B cell (primary cell): ENCODE measurements around the gene HCN2. TPM values are rescaled to one million over a fixed set of nuclear protein-coding genes. Genes with fewer than 3 reads are reported as not detected.

Experiments used
- ATAC-seq: fragments of 200-7000 bp; cut with Tn5 transposase; one replicate; pipeline ENCODE4 v1.10.0; 2021; ENCODE audit warnings: low read depth, mild to moderate bottlenecking, moderate number of reproducible peaks, moderate library complexity
- CTCF ChIA-PET: fragments of 350-600 bp; sonication (Branson Sonifier 250); formaldehyde crosslinking; loops from one replicate; lab custom pipeline; 2021; ENCODE audit warnings: antibody characterized with exemption, inconsistent platforms; lab: Charles Lee
- POLR2A ChIA-PET: fragments of 350-600 bp; sonication (Branson Sonifier 250); formaldehyde crosslinking; loops from one replicate; lab custom pipeline; 2021; ENCODE audit warnings: antibody characterized with exemption; lab: Charles Lee
- DNase-seq: peaks from one replicate; pipeline ENCODE4 v3.0.0; 2013
- H2AFZ ChIP-seq: 2 replicates; pipeline ENCODE4 v1.6.1; 2012; ENCODE audit warnings: mild to moderate bottlenecking, low read depth, low read length; ENCODE audit not compliant: insufficient read depth, poor library complexity, severe bottlenecking
- H3K27ac ChIP-seq, 2 donors: 1 replicate in 1 of 2; 2 replicates in 1 of 2; pipeline ENCODE4 v1.5.1; 2012 to 2013; ENCODE audit warnings: low read length in 2 of 2, mild to moderate bottlenecking in 2 of 2, moderate library complexity in 1 of 2
- H3K27me3 ChIP-seq, 4 experiments: fragments of 200-600 bp in 1 of 4; sonication (generic) in 1 of 4; replicated peaks in 1 of 4; 1 replicate in 2 of 4; 2 replicates in 2 of 4; pipeline versions ENCODE4 v1.6.1 to v1.7.0; 2013 to 2016; ENCODE audit warnings: low read length in 3 of 4, mild to moderate bottlenecking in 2 of 4, mixed read lengths in 1 of 4, moderate library complexity in 1 of 4; ENCODE audit not compliant: insufficient read depth in 4 of 4, control insufficient read depth in 3 of 4; ENCODE audit errors: control extremely low read depth in 1 of 4
- H3K36me3 ChIP-seq, 2 experiments: replicated peaks in 1 of 2; 1 replicate in 1 of 2; 2 replicates in 1 of 2; pipeline versions ENCODE4 v1.6.1 to v1.7.1; 2013; ENCODE audit warnings: low read length in 1 of 2; ENCODE audit not compliant: insufficient read depth in 2 of 2, control insufficient read depth in 1 of 2; ENCODE audit errors: control extremely low read depth in 1 of 2, extremely low read depth in 1 of 2
- H3K4me1 ChIP-seq, 2 donors: fragments of 200-600 bp in 1 of 2; sonication (generic) in 1 of 2; 1 replicate in 1 of 2; 2 replicates in 1 of 2; pipeline versions ENCODE4 v1.5.1 to v1.6.1; 2013 to 2017; ENCODE audit warnings: low read length in 2 of 2; ENCODE audit not compliant: control insufficient read depth in 2 of 2, insufficient read depth in 2 of 2
- H3K4me2 ChIP-seq: replicated peaks from 2 replicates; pipeline ENCODE3; 2012; ENCODE audit warnings: mild to moderate bottlenecking, low read depth, low read length; ENCODE audit not compliant: poor library complexity, severe bottlenecking
- H3K4me3 ChIP-seq, 5 experiments: fragments of 200-600 bp in 1 of 5; sonication (generic) in 1 of 5; 1 replicate in 3 of 5; 2 replicates in 2 of 5; pipeline versions ENCODE4 v1.5.1 to v1.7.0; 2011 to 2016; ENCODE audit warnings: low read length in 4 of 5, mild to moderate bottlenecking in 4 of 5, low read depth in 2 of 5, control low read depth in 1 of 5, moderate library complexity in 1 of 5; ENCODE audit not compliant: insufficient read depth in 1 of 5; ENCODE audit errors: control extremely low read depth in 1 of 5, extremely low read depth in 1 of 5
- H3K79me2 ChIP-seq: fragments of 200-600 bp; sonication (generic); one replicate; pipeline ENCODE4 v1.6.0; 2016; ENCODE audit warnings: low read length; ENCODE audit not compliant: control insufficient read depth, insufficient read depth
- H3K9ac ChIP-seq: fragments of 200-600 bp; sonication (generic); 2 replicates; pipeline ENCODE4 v1.6.1; 2017; ENCODE audit warnings: mild to moderate bottlenecking, low read length, moderate library complexity
- H3K9me3 ChIP-seq, 3 donors: one replicate each; pipeline versions ENCODE4 v1.6.1 to v1.7.1; 2013; ENCODE audit warnings: low read length in 2 of 3; ENCODE audit not compliant: control insufficient read depth in 2 of 3, insufficient read depth in 1 of 3; ENCODE audit errors: control extremely low read depth in 1 of 3
- H4K20me1 ChIP-seq: 2 replicates; pipeline ENCODE4 v1.6.0; 2012; ENCODE audit warnings: mild to moderate bottlenecking, low read length; ENCODE audit not compliant: insufficient read depth, control insufficient read depth, poor library complexity, severe bottlenecking
- H3K27ac Mint-ChIP-seq: one replicate; pipeline ENCODE4 v1.8.0; 2021; ENCODE audit warnings: mixed read lengths
- H3K27me3 Mint-ChIP-seq: one replicate; pipeline ENCODE4 v1.8.0; 2021; ENCODE audit warnings: mixed read lengths
- H3K4me1 Mint-ChIP-seq: one replicate; pipeline ENCODE4 v1.8.0; 2021; ENCODE audit warnings: mixed read lengths
- H3K4me3 Mint-ChIP-seq: one replicate; pipeline ENCODE4 v1.8.0; 2021; ENCODE audit warnings: mixed read lengths
- H3K9me3 Mint-ChIP-seq: one replicate; pipeline ENCODE4 v1.8.0; 2022; ENCODE audit warnings: mixed read lengths; ENCODE audit not compliant: insufficient read depth
- EZH2 ChIP-seq: IDR thresholded peaks from 2 replicates; pipeline ENCODE4 v1.6.1; 2012; ENCODE audit warnings: borderline replicate concordance, low read depth, mild to moderate bottlenecking, moderate library complexity, low read length; ENCODE audit not compliant: insufficient read depth, poor library complexity, severe bottlenecking
- WGBS: methylation state at CpG from one replicate; pipeline ENCODE4 v1.1.5; 2013; ENCODE audit warnings: missing lambda C conversion rate; ENCODE audit not compliant: insufficient coverage; 5-methylcytosine and 5-hydroxymethylcytosine counted together
- intact Hi-C: fragments of 100-400 bp; cut with micrococcal nuclease; formaldehyde crosslinking; loops from one replicate; pipeline ENCODE4 v1.10.0; 2022
- polyA plus RNA-seq: library from polyadenylated mRNA; depleted of rRNA; stranded (reverse); fragments of >200 nt; gene quantifications from 2 replicates; pipeline ENCODE4 v1.2.3, GENCODE V29; 2012
- total RNA-seq, 2 donors: library from RNA; stranded (reverse); fragments of 120-200 nt in 1 of 2; gene quantifications; 1 replicate in 1 of 2; 2 replicates in 1 of 2; pipeline versions ENCODE4 v1.2.3 to v1.2.4, GENCODE V29; 2013 to 2022
- TF ChIP-seq, protein P1 (sequence below): fragments of 200-600 bp; IDR thresholded peaks from one replicate; pipeline ENCODE4 v1.8.0; 2022; ENCODE audit warnings: antibody characterized with exemption, mild to moderate bottlenecking

HCN2 gene
- total and polyA plus RNA-seq, 2 donors (not counting 1 experiment from before 2014, with no cell fraction given): 0.27 to 0.57 TPM

DNA sequence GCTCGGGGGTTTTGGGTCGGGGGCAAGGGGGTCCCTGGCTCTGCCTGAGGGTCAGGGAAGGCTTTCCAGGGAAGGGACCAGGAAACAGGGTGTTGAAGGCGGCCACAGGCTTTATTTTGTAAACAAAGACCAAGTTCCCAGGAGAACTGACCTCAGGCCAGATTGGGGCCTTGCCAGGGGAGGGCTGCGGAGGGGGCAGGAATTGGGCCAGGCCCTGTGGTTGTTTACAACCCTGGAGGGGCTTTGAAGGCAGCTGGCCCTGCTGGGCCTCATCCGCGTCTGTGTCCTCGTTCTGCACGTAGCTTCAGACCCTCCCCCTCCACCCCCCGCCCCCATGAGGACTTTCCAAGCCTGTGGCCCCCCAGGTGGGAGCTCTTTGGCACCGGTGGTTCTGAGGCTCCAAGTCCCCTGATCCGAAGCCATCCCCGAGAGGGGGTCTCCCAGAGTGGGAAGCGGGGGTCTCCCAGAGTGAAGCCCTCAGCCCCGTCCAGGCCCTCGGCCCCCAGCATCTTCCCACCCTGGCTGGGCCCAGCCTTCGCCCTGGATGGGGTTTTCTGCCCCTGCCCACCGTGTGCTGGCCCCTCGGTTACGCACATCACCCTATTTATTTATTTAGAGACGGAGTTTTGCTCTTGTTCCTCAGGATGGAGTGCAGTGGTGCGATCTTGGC is 30.8 kb upstream of the HCN2 start:
- H3K4me3 ChIP-seq: no peak overlapping the region
- H3K9ac ChIP-seq: no peak overlapping the region
- no peaks in the 10 kb centered on the region for H3K9me3 Mint-ChIP-seq
- no peaks in the 10 kb centered on the region for H3K27me3 ChIP-seq
- H3K27ac Mint-ChIP-seq: no peak overlapping the region
- H3K4me1 ChIP-seq: no peaks in the 10 kb centered on the region
- H3K4me1 Mint-ChIP-seq: no peaks in the 10 kb centered on the region
- DNase-seq (no peak), ATAC-seq (no peak)
- 78% methylated on average over 12 of the region's 21 CpGs for WGBS
- TF ChIP-seq EZH2: no peak
- TF ChIP-seq, protein P1, sequence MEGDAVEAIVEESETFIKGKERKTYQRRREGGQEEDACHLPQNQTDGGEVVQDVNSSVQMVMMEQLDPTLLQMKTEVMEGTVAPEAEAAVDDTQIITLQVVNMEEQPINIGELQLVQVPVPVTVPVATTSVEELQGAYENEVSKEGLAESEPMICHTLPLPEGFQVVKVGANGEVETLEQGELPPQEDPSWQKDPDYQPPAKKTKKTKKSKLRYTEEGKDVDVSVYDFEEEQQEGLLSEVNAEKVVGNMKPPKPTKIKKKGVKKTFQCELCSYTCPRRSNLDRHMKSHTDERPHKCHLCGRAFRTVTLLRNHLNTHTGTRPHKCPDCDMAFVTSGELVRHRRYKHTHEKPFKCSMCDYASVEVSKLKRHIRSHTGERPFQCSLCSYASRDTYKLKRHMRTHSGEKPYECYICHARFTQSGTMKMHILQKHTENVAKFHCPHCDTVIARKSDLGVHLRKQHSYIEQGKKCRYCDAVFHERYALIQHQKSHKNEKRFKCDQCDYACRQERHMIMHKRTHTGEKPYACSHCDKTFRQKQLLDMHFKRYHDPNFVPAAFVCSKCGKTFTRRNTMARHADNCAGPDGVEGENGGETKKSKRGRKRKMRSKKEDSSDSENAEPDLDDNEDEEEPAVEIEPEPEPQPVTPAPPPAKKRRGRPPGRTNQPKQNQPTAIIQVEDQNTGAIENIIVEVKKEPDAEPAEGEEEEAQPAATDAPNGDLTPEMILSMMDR: no peak
- H3K79me2 ChIP-seq: no peaks in the 10 kb centered on the region
- no peak overlapping the region for H3K4me3 Mint-ChIP-seq
- no peaks in the 10 kb centered on the region for H3K9me3 ChIP-seq
- intact Hi-C loops: no loop called here
- H3K4me2 ChIP-seq: no peak overlapping the region
- H3K27me3 Mint-ChIP-seq: no peaks in the 10 kb centered on the region
- H4K20me1 ChIP-seq: no peaks in the 10 kb centered on the region
- ChIA-PET POLR2A (no interaction called here), CTCF (no interaction called here)
- no peak overlapping the region for H3K27ac ChIP-seq
- no peaks in the 10 kb centered on the region for H3K36me3 ChIP-seq
- H2AFZ ChIP-seq: no peak overlapping the region

DNA sequence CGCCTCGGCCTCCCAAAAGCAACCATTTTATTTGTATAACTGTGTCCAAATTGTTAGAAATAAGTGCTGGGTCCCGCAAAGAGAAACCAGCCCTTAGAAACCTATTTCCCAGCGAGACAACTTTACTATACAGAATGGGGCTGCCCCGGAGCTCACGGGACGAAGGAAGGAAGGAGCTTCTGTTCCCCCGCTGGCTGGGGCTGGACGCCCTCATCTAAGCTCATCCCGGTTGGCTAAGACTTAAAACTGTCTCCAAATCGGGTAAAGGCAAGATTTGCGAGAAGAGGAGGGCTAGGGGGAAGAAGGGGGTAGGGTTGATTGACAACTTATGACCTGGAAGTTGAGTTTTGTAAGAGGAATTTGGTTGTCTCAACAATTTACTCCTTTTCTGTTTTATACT is 29.6 kb upstream of the HCN2 start:
- Histone ChIP-seq H3K9me3 (no peaks in the 10 kb centered on the region), H3K27me3 (no peaks in the 10 kb centered on the region), H3K9ac (no peak overlapping the region), H3K4me1 (no peaks in the 10 kb centered on the region), H3K36me3 (no peaks in the 10 kb centered on the region), H3K4me2 (no peak overlapping the region), H4K20me1 (no peaks in the 10 kb centered on the region), H3K4me3 (no peak overlapping the region), H2AFZ (no peak overlapping the region), H3K27ac (no peak overlapping the region), H3K79me2 (no peaks in the 10 kb centered on the region)
- ChIA-PET POLR2A (no interaction called here), CTCF (no interaction called here)
- Mint-ChIP-seq H3K27me3 (no peaks in the 10 kb centered on the region), H3K9me3 (no peaks in the 10 kb centered on the region), H3K4me3 (no peak overlapping the region), H3K27ac (no peak overlapping the region), H3K4me1 (no peaks in the 10 kb centered on the region)
- intact Hi-C loops: no loop called here
- ATAC-seq (no peak), DNase-seq (no peak)
- WGBS: 62% methylated on average over 5 of the region's 12 CpGs
- TF ChIP-seq, protein P1: no peak
- TF ChIP-seq EZH2: no peak
